Panc1 (cell line): ENCODE measurements around the gene RNF114. TPM values are rescaled to one million over a fixed set of nuclear protein-coding genes. Genes with fewer than 3 reads are reported as not detected.

Experiments
- ATAC-seq: fragments of 200-7000 bp; cut with Tn5 transposase; 2 replicates; pipeline ENCODE4 v1.9.1; 2020; ENCODE audit warnings: mild to moderate bottlenecking, moderate library complexity
- BruUV-seq: library from RNA; stranded (reverse); fragments of 400-500 nt; replicated peaks from 2 replicates; lab custom pipeline; 2021; lab: Mats Ljungman, UMichigan
- CTCF ChIA-PET: fragments of 300-600 bp; sonication (Branson Sonifier 250); formaldehyde crosslinking; loops from one replicate; lab custom pipeline; 2022; ENCODE audit warnings: antibody characterized with exemption; lab: Charles Lee
- POLR2A ChIA-PET: fragments of 300-600 bp; sonication (Branson Sonifier 250); formaldehyde crosslinking; loops from one replicate; lab custom pipeline; 2022; ENCODE audit warnings: antibody characterized with exemption; lab: Charles Lee
- DNase-seq: peaks from one replicate; pipeline ENCODE4 v3.0.0-alpha.2; 2010; ENCODE audit warnings: low read depth, low spot score
- H3K27ac ChIP-seq: 2 replicates; pipeline ENCODE4 v1.5.1; 2011; ENCODE audit warnings: mild to moderate bottlenecking, low read length, inconsistent platforms
- H3K27me3 ChIP-seq: fragments of 200-500 bp; sonication (Bioruptor generic); 2 replicates; pipeline ENCODE4 v1.6.0; 2014; ENCODE audit warnings: low read length, inconsistent platforms; ENCODE audit not compliant: control insufficient read depth, insufficient read depth
- H3K36me3 ChIP-seq: fragments of 200-500 bp; sonication (Bioruptor generic); 2 replicates; pipeline ENCODE4 v1.5.1; 2014; ENCODE audit warnings: inconsistent platforms, mild to moderate bottlenecking, low read length, moderate library complexity; ENCODE audit not compliant: control insufficient read depth, insufficient read depth
- H3K4me1 ChIP-seq: 2 replicates; pipeline ENCODE4 v1.5.1; 2011; ENCODE audit warnings: inconsistent platforms, mild to moderate bottlenecking, low read length, moderate library complexity; ENCODE audit not compliant: control insufficient read depth, insufficient read depth
- H3K4me3 ChIP-seq, 2 experiments: 2 replicates each; pipeline ENCODE4 v1.5.1; 2011 to 2012; ENCODE audit warnings: low read depth in 2 of 2, low read length in 2 of 2, mild to moderate bottlenecking in 2 of 2, inconsistent platforms in 1 of 2, moderate library complexity in 1 of 2
- H3K9me3 ChIP-seq: fragments of 200-500 bp; sonication (Bioruptor generic); 2 replicates; pipeline ENCODE4 v1.5.1; 2014; ENCODE audit warnings: low read depth, mild to moderate bottlenecking, inconsistent platforms, low read length, moderate library complexity; ENCODE audit not compliant: control insufficient read depth, insufficient read depth
- POLR2AphosphoS5 ChIP-seq: IDR thresholded peaks from 2 replicates; pipeline ENCODE4 v1.6.1; 2012; ENCODE audit warnings: mild to moderate bottlenecking, low read depth, low read length, moderate library complexity
- SIN3A ChIP-seq: IDR thresholded peaks from 2 replicates; pipeline ENCODE4 v1.6.1; 2012; ENCODE audit warnings: low read depth, mild to moderate bottlenecking, low read length, moderate library complexity, borderline replicate concordance; ENCODE audit not compliant: insufficient read depth
- TCF7L2 ChIP-seq: IDR thresholded peaks from 2 replicates; pipeline ENCODE4 v1.6.1; 2011; ENCODE audit warnings: mild to moderate bottlenecking, low read depth, low read length, inconsistent platforms
- in situ Hi-C: cut with HindIII; loops from 2 replicates; pipeline ENCODE4 v1.10.0; 2016; ENCODE audit warnings: low sequenced_read_pairs, low pct_unique_long_range_greater_than_20kb
- intact Hi-C: fragments of 100-400 bp; cut with micrococcal nuclease; formaldehyde crosslinking; loops from one replicate; pipeline ENCODE4 v1.10.0; 2022; ENCODE audit not compliant: unreplicated experiment
- total RNA-seq: library from RNA; stranded (reverse); gene quantifications from one replicate; pipeline ENCODE4 v1.2.1, GENCODE V29; 2021; ENCODE audit not compliant: unreplicated experiment
- TF ChIP-seq, protein P1 (sequence below), 2 experiments: IDR thresholded peaks; 2 replicates each; pipeline ENCODE4 v1.6.1; 2011 to 2012; ENCODE audit warnings: low read depth in 2 of 2, control low read depth in 1 of 2, low read length in 1 of 2, mild to moderate bottlenecking in 1 of 2, moderate library complexity in 1 of 2; ENCODE audit not compliant: insufficient read depth in 1 of 2
- TF ChIP-seq, protein P2 (sequence below): fragments of 450-650 bp; IDR thresholded peaks from 2 replicates; pipeline ENCODE4 v1.5.1; 2017; ENCODE audit warnings: mild to moderate bottlenecking

The RNF114 gene
- total RNA-seq, 1 experiment from 2014 or later = 70.0 TPM

DNA sequence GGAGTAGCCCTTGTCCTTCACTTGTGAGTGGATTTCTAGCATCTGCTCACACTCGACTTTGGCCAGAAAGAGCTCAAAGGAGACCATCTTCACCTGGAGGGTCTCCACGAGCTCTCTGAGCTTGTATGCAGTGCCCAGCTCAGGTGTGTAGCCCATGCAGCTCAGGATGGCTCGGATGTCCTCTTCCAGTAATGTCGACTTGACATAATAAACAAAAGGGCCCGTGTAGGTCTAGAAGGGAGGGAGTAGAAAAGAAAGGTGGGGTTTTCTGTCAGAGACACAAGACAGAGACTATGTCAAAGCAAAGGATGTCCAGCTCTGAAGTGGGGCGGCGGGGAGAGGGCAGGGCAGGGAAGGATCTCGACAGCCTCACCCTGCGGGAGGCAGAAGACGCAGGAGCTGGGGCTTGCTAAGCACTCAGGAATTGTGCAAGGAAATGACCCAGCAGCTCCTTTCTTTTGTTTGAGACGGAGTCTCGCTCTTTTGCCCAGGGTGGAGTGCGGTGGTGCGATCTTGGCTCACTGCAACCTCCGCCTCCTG lies 29.5 kb upstream of the RNF114 start:
- ChIA-PET POLR2A (interaction anchor here (0.6 kb wide), 1 partner anchor 227 kb away, joined by 4 read pairs; no protein-coding TSS in a partner anchor), CTCF (no interaction called here)
- DNase-seq (no peak), ATAC-seq (no peak)
- intact Hi-C loops = no loop called here
- Histone ChIP-seq H3K36me3 (peaks cover 4% of the 10 kb centered on the region; the same call in 1 of the 2 replicates), H3K4me3 (no peak overlapping the region), H3K4me1 (no peaks in the 10 kb centered on the region), H3K27ac (no peak overlapping the region), H3K27me3 (no peaks in the 10 kb centered on the region), H3K9me3 (no peaks in the 10 kb centered on the region)
- TF ChIP-seq TCF7L2 (no peak), POLR2AphosphoS5 (no peak), SIN3A (no peak)
- TF ChIP-seq, protein P1, sequence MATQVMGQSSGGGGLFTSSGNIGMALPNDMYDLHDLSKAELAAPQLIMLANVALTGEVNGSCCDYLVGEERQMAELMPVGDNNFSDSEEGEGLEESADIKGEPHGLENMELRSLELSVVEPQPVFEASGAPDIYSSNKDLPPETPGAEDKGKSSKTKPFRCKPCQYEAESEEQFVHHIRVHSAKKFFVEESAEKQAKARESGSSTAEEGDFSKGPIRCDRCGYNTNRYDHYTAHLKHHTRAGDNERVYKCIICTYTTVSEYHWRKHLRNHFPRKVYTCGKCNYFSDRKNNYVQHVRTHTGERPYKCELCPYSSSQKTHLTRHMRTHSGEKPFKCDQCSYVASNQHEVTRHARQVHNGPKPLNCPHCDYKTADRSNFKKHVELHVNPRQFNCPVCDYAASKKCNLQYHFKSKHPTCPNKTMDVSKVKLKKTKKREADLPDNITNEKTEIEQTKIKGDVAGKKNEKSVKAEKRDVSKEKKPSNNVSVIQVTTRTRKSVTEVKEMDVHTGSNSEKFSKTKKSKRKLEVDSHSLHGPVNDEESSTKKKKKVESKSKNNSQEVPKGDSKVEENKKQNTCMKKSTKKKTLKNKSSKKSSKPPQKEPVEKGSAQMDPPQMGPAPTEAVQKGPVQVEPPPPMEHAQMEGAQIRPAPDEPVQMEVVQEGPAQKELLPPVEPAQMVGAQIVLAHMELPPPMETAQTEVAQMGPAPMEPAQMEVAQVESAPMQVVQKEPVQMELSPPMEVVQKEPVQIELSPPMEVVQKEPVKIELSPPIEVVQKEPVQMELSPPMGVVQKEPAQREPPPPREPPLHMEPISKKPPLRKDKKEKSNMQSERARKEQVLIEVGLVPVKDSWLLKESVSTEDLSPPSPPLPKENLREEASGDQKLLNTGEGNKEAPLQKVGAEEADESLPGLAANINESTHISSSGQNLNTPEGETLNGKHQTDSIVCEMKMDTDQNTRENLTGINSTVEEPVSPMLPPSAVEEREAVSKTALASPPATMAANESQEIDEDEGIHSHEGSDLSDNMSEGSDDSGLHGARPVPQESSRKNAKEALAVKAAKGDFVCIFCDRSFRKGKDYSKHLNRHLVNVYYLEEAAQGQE (IDR thresholded peaks at IDR 0.05; ENCODE audit: insufficient read depth in 1 of 2, low read depth in 2 of 2, low read length in 1 of 2) = no peak
- TF ChIP-seq, protein P2, sequence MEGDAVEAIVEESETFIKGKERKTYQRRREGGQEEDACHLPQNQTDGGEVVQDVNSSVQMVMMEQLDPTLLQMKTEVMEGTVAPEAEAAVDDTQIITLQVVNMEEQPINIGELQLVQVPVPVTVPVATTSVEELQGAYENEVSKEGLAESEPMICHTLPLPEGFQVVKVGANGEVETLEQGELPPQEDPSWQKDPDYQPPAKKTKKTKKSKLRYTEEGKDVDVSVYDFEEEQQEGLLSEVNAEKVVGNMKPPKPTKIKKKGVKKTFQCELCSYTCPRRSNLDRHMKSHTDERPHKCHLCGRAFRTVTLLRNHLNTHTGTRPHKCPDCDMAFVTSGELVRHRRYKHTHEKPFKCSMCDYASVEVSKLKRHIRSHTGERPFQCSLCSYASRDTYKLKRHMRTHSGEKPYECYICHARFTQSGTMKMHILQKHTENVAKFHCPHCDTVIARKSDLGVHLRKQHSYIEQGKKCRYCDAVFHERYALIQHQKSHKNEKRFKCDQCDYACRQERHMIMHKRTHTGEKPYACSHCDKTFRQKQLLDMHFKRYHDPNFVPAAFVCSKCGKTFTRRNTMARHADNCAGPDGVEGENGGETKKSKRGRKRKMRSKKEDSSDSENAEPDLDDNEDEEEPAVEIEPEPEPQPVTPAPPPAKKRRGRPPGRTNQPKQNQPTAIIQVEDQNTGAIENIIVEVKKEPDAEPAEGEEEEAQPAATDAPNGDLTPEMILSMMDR = no peak
- BruUV-seq = no TSS peak
- in situ Hi-C loops = no loop called here

DNA sequence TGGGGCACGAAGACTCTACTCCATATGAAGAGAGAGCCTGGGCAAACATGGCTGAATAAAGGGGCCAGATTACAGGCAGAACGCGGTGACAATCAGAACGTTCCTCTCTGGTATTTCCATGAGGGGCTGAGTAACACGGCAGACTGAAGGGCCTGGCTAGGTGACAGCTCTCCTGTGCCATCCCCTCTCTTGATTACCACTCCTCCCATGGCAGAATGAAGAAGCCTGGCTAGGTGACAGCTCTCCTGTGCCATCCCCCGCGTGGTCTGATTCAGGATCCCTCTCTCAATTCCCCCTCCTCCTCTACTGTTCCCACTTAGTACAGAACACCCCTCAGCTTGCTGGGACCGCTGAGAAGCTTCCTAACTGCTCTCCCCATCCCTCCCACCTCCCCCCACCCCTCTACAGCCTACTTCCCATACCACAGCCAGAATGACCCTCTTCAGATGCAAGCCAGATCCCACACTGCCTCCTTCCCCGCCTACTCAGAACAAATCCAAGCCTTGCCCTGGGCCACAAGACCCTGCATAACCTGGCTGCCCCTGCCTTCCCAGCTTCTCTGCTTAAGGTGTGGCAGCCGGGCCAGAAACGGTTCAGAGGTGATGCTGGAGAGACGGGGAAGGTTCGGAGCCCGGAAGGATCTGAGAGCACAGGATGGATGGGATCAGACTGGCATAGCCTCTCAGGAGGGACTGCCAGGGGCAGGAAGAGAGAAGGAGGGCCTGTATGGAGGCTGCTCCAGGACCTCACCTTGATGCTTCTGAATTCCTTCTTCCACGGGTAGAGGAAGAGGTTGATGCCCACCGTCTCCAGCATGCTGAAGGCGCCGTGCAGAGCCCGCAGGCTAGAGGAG lies 28.6 kb upstream of the RNF114 start:
- POLR2A ChIA-PET = no interaction called here
- H3K27ac ChIP-seq = no peak overlapping the region
- ATAC-seq = no peak

More for the DNA sequence above, 28.6 kb upstream of the RNF114 start:
- intact Hi-C loops = no loop called here
- in situ Hi-C loops = no loop called here
- no peak overlapping the region for H3K4me3 ChIP-seq
- TF ChIP-seq SIN3A (no peak), POLR2AphosphoS5 (no peak), TCF7L2 (no peak)
- TF ChIP-seq, protein P1 (IDR thresholded peaks at IDR 0.05; ENCODE audit: insufficient read depth in 1 of 2, low read depth in 2 of 2, low read length in 1 of 2) = no peak
- TF ChIP-seq, protein P2 = no peak
- H3K9me3 ChIP-seq = no peaks in the 10 kb centered on the region
- no peaks in the 10 kb centered on the region for H3K27me3 ChIP-seq
- DNase-seq = no peak
- CTCF ChIA-PET = no interaction called here
- no peaks in the 10 kb centered on the region for H3K4me1 ChIP-seq
- H3K36me3 ChIP-seq = peaks cover 4% of the 10 kb centered on the region; the same call in 1 of the 2 replicates
- no TSS peak for BruUV-seq
